ENCODE results near the gene PRRG4.
"Not testable (repeated sequence)": the region's sequence is repeated elsewhere in the genome, so short reads cannot be mapped to it uniquely, and the experiment has no call there.

PRRG4 gene

GRCh38 chr11:32830796-32831195 is 1.1 kb downstream of the PRRG4 start:
- no peak for DNase-seq (ENCODE audit: low read depth in 2 of 2)

GRCh38 chr11:32831221-32831620 is 1.5 kb downstream of the PRRG4 start:
- no peak for DNase-seq (ENCODE audit: low read depth in 2 of 2)

- no peak for DNase-seq (ENCODE audit: low read depth in 2 of 2)
These were observed 4.2 kb downstream of the PRRG4 start for GRCh38 chr11:32833921-32834320.

- no peak for DNase-seq (ENCODE audit: low read depth in 2 of 2)
These were observed 7.2 kb downstream of the PRRG4 start for GRCh38 chr11:32836946-32837345.

GRCh38 chr11:32838505-32839274 is 9.0 kb downstream of the PRRG4 start:
- DNase-seq (ENCODE audit: low read depth in 2 of 2), result no peak

- no peak for DNase-seq (ENCODE audit: low read depth in 2 of 2)
These were observed 9.6 kb downstream of the PRRG4 start for GRCh38 chr11:32839308-32839707.

- DNase-seq (ENCODE audit: low read depth in 2 of 2), result no peak
These were observed 10.9 kb downstream of the PRRG4 start for GRCh38 chr11:32840587-32840986.

- no peak for DNase-seq (ENCODE audit: low read depth in 2 of 2)
These were observed 13.8 kb downstream of the PRRG4 start for GRCh38 chr11:32843544-32843943.

- DNase-seq (ENCODE audit: low read depth in 2 of 2), result no peak
These were observed 17.8 kb downstream of the PRRG4 start for GRCh38 chr11:32847511-32847910.

GRCh38 chr11:32849761-32850160 is 20.0 kb downstream of the PRRG4 start:
- no peak for DNase-seq (ENCODE audit: low read depth in 2 of 2)

- no peak for DNase-seq (ENCODE audit: low read depth in 2 of 2)
These were observed 21.5 kb downstream of the PRRG4 start for GRCh38 chr11:32851251-32851650.

GRCh38 chr11:32852207-32852606 is 22.5 kb downstream of the PRRG4 start:
- no peak for DNase-seq (ENCODE audit: low read depth in 2 of 2)

- DNase-seq (ENCODE audit: low read depth in 2 of 2), result no peak
These were observed 25.9 kb downstream of the PRRG4 start for GRCh38 chr11:32855601-32856000.

GRCh38 chr11:32858731-32859130 is 29.0 kb downstream of the PRRG4 start:
- DNase-seq (ENCODE audit: low read depth in 2 of 2), result no peak

- no peak for DNase-seq (ENCODE audit: low read depth in 2 of 2)
These were observed 32.3 kb downstream of the PRRG4 start for GRCh38 chr11:32861850-32862577.

GRCh38 chr11:32864555-32864954 is 34.8 kb downstream of the PRRG4 start:
- DNase-seq (ENCODE audit: low read depth in 2 of 2), result no peak

GRCh38 chr11:32868752-32869151 is 39.0 kb downstream of the PRRG4 start:
- DNase-seq (ENCODE audit: low read depth in 2 of 2), result not testable (repeated sequence)

GRCh38 chr11:32870676-32871075 is 40.9 kb downstream of the PRRG4 start:
- DNase-seq (ENCODE audit: low read depth in 2 of 2), result peak in 1 of 2 donors; percentile 5

- DNase-seq (ENCODE audit: low read depth in 2 of 2), result no peak
These were observed 44.4 kb downstream of the PRRG4 start for GRCh38 chr11:32874132-32874531.

GRCh38 chr11:32881286-32881685 is 51.6 kb downstream of the PRRG4 start:
- DNase-seq (ENCODE audit: low read depth in 2 of 2), result no peak

- DNase-seq (ENCODE audit: low read depth in 2 of 2), result no peak
These were observed 53.7 kb downstream of the PRRG4 start for GRCh38 chr11:32883421-32883820.

- DNase-seq (ENCODE audit: low read depth in 2 of 2), result no peak
These were observed 54.3 kb downstream of the PRRG4 start for GRCh38 chr11:32884023-32884422.

- DNase-seq (ENCODE audit: low read depth in 2 of 2), result no peak
These were observed 55.1 kb downstream of the PRRG4 start for GRCh38 chr11:32884770-32885384.
